Activated CD8-positive, alpha-beta memory T cell treated with anti-CD3 and anti-CD28 coated beads, Interleukin-2, amount 50 U/mL, for 4 hours (primary cell): ENCODE data around the gene RTN4R.
"Not testable (repeated sequence)": the region's sequence is repeated elsewhere in the genome, so short reads cannot be mapped to it uniquely, and the experiment has no call there.

ENCODE experiments used
- DNase-seq: peaks from one replicate; pipeline ENCODE4 v3.0.0-alpha.2; 2020

Gene RTN4R

GRCh38 chr22:20305230-20305893 is 37.2 kb upstream of the RTN4R start:
- DNase-seq, result not testable (repeated sequence)

GRCh38 chr22:20304646-20305045 is 36.5 kb upstream of the RTN4R start:
- DNase-seq, result no peak

- DNase-seq, result not testable (repeated sequence)
Measured at GRCh38 chr22:20303229-20303534, 35.1 kb upstream of the RTN4R start.

GRCh38 chr22:20302438-20303228 is 34.5 kb upstream of the RTN4R start:
- no peak for DNase-seq

GRCh38 chr22:20299746-20300136 is 31.6 kb upstream of the RTN4R start:
- no peak for DNase-seq

- DNase-seq, result peak; percentile 93
Measured at GRCh38 chr22:20298803-20299745, 31.0 kb upstream of the RTN4R start.

- DNase-seq, result no peak
Measured at GRCh38 chr22:20298110-20298802, 30.1 kb upstream of the RTN4R start.

GRCh38 chr22:20297414-20298109 is 29.4 kb upstream of the RTN4R start:
- DNase-seq, result no peak

GRCh38 chr22:20296598-20296997 is 28.5 kb upstream of the RTN4R start:
- DNase-seq, result no peak

GRCh38 chr22:20295262-20296064 is 27.3 kb upstream of the RTN4R start:
- DNase-seq, result no peak

GRCh38 chr22:20292673-20293232 is 24.6 kb upstream of the RTN4R start:
- DNase-seq, result no peak

GRCh38 chr22:20292108-20292507 is 24.0 kb upstream of the RTN4R start:
- DNase-seq, result no peak

GRCh38 chr22:20291604-20292063 is 23.5 kb upstream of the RTN4R start:
- no peak for DNase-seq

- no peak for DNase-seq
Measured at GRCh38 chr22:20291249-20291586, 23.1 kb upstream of the RTN4R start.

- DNase-seq, result no peak
Measured at GRCh38 chr22:20290578-20291248, 22.6 kb upstream of the RTN4R start.

GRCh38 chr22:20290045-20290392 is 21.9 kb upstream of the RTN4R start:
- DNase-seq, result no peak

- not testable (repeated sequence) for DNase-seq
Measured at GRCh38 chr22:20289182-20290044, 21.3 kb upstream of the RTN4R start.

- DNase-seq, result not testable (repeated sequence)
Measured at GRCh38 chr22:20286784-20287423, 18.8 kb upstream of the RTN4R start.

GRCh38 chr22:20286312-20286660 is 18.2 kb upstream of the RTN4R start:
- not testable (repeated sequence) for DNase-seq
